Measurements from ENCODE around the gene XYLT2.

Gene XYLT2

GRCh38 chr17:50322271-50322670, 23.7 kb upstream of the XYLT2 start:
- no peak for DNase-seq

GRCh38 chr17:50323060-50323459, 22.9 kb upstream of the XYLT2 start:
- no peak for DNase-seq

GRCh38 chr17:50325906-50326305, 20.0 kb upstream of the XYLT2 start:
- no peak for DNase-seq

- DNase-seq = no peak
Observed at GRCh38 chr17:50326831-50327364, 19.0 kb upstream of the XYLT2 start.

- DNase-seq = no peak
Observed at GRCh38 chr17:50328363-50329325, 17.3 kb upstream of the XYLT2 start.

GRCh38 chr17:50329716-50330115, 16.2 kb upstream of the XYLT2 start:
- no peak for DNase-seq

GRCh38 chr17:50330151-50330775, 15.7 kb upstream of the XYLT2 start:
- DNase-seq = no peak

GRCh38 chr17:50331085-50331791, 14.7 kb upstream of the XYLT2 start:
- no peak for DNase-seq

- DNase-seq = no peak
Observed at GRCh38 chr17:50332196-50332595, 13.7 kb upstream of the XYLT2 start.

- DNase-seq = peak in 1 of 2 experiments; percentile 26
Observed at GRCh38 chr17:50333291-50334057, 12.5 kb upstream of the XYLT2 start.

GRCh38 chr17:50337956-50338355, 8.0 kb upstream of the XYLT2 start:
- no peak for DNase-seq

GRCh38 chr17:50338645-50339044, 7.3 kb upstream of the XYLT2 start:
- DNase-seq = no peak

- DNase-seq = no peak
Observed at GRCh38 chr17:50339381-50339780, 6.5 kb upstream of the XYLT2 start.

GRCh38 chr17:50344731-50345365, 1.1 kb upstream of the XYLT2 start:
- peak; percentile 55 to 73 for DNase-seq

GRCh38 chr17:50346313-50347116, 589 bp downstream of the XYLT2 start:
- DNase-seq = peak in 1 of 2 experiments; percentile 56

GRCh38 chr17:50347117-50347893, 1.4 kb downstream of the XYLT2 start:
- DNase-seq = no peak

- no peak for DNase-seq
Observed at GRCh38 chr17:50347894-50348291, 2.0 kb downstream of the XYLT2 start.

- DNase-seq = no peak
Observed at GRCh38 chr17:50348522-50349242, 2.8 kb downstream of the XYLT2 start.

GRCh38 chr17:50349243-50349600, 3.3 kb downstream of the XYLT2 start:
- no peak for DNase-seq

GRCh38 chr17:50350733-50351132, 4.8 kb downstream of the XYLT2 start:
- no peak for DNase-seq
